Naive B cell (primary cell): ENCODE measurements around the gene ARHGAP18. TPM values are rescaled to one million over a fixed set of nuclear protein-coding genes. Genes with fewer than 3 reads are reported as not detected.
A peak's percentile ranks its signal among the peaks of the same experiment; 100 is the strongest.

Experiments used
- ATAC-seq, 2 donors: fragments of 150-1000 bp; cut with Tn5 transposase; 2 replicates each; pipeline ENCODE4 v1.10.0; 2021; ENCODE audit warnings: low read depth in 2 of 2, mild to moderate bottlenecking in 2 of 2, moderate library complexity in 2 of 2
- DNase-seq: peaks from one replicate; pipeline ENCODE4 v3.0.0; 2022
- H3K27ac Mint-ChIP-seq, 6 donors: one replicate each; pipeline ENCODE4 v1.8.0; 2020 to 2022; ENCODE audit warnings: mild to moderate bottlenecking in 6 of 6, mixed read lengths in 6 of 6, moderate library complexity in 5 of 6, inconsistent platforms in 2 of 6
- H3K27me3 Mint-ChIP-seq, 3 donors: one replicate each; pipeline ENCODE4 v1.8.0; 2021 to 2022; ENCODE audit warnings: mixed read lengths in 3 of 3, mild to moderate bottlenecking in 1 of 3
- H3K36me3 Mint-ChIP-seq, 2 donors: one replicate each; pipeline ENCODE4 v1.8.0; 2020 to 2022; ENCODE audit warnings: mixed read lengths in 2 of 2, inconsistent platforms in 1 of 2, mild to moderate bottlenecking in 1 of 2
- H3K4me1 Mint-ChIP-seq, 3 donors: one replicate each; pipeline ENCODE4 v1.8.0; 2020 to 2022; ENCODE audit warnings: mixed read lengths in 3 of 3, inconsistent platforms in 1 of 3, mild to moderate bottlenecking in 1 of 3, moderate library complexity in 1 of 3
- H3K4me3 Mint-ChIP-seq, 8 donors: one replicate each; pipeline ENCODE4 v1.8.0; 2020 to 2022; ENCODE audit warnings: mild to moderate bottlenecking in 8 of 8, mixed read lengths in 8 of 8, moderate library complexity in 8 of 8, inconsistent platforms in 2 of 8
- H3K9me3 Mint-ChIP-seq, 7 donors: one replicate each; pipeline ENCODE4 v1.8.0; 2020 to 2022; ENCODE audit warnings: mixed read lengths in 7 of 7, mild to moderate bottlenecking in 5 of 7, inconsistent platforms in 2 of 7, moderate library complexity in 1 of 7
- polyA plus RNA-seq, 6 donors: library from polyadenylated mRNA; unstranded; fragments of 300-500 nt; fragmentation: Illumina TruSeq; gene quantifications; one replicate each; pipeline ENCODE4 v1.2.3, GENCODE V29; 2021; ENCODE audit warnings: low read depth in 6 of 6

The ARHGAP18 gene, protein sequence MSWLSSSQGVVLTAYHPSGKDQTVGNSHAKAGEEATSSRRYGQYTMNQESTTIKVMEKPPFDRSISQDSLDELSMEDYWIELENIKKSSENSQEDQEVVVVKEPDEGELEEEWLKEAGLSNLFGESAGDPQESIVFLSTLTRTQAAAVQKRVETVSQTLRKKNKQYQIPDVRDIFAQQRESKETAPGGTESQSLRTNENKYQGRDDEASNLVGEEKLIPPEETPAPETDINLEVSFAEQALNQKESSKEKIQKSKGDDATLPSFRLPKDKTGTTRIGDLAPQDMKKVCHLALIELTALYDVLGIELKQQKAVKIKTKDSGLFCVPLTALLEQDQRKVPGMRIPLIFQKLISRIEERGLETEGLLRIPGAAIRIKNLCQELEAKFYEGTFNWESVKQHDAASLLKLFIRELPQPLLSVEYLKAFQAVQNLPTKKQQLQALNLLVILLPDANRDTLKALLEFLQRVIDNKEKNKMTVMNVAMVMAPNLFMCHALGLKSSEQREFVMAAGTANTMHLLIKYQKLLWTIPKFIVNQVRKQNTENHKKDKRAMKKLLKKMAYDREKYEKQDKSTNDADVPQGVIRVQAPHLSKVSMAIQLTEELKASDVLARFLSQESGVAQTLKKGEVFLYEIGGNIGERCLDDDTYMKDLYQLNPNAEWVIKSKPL
- 1 to 10 TPM in 5 of 6 donors, under 1 TPM in 1; 0.84 to 4.0 (median 3.0) TPM for polyA plus RNA-seq

DNA sequence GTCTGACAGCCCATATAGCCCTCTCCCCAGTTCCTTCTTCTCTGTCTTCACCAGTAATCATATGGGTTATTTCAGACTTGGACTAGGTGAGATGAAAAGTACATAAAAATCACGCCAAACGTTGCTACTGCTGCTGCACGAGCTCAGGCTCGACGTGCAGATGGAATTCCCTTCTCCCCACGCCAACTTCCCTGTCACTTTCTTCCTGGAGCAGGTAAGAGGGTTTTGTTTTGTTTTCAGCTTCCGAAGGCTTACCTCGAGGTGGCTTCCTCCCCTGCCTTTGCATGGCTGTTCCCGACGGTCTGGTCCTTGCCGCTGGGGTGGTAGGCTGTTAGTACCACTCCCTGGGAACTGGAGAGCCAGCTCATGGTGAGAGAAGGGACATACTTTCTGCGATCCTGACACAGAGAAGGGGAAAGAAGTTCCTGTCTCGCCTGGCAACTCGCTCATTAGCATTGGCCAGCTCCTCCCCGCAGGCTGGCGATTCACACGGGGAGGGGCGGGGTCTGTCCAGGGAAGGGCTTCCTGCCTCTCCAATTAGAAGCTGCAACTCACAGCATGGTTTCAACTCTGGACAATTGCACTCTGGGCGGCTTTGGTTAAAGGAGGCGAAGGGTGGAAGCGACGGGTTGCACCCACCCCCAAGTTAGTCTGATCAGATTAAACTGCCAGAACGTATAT is at the start of gene ARHGAP18:
TSS of gene ARHGAP18 (minus strand) at position 409 of the 681 bp plus-strand sequence. CDS start at position 368, 41 bp downstream.
- peak; percentile 68 for DNase-seq
- H3K27ac Mint-ChIP-seq = peak within 1 kb of the TSS; percentile 64 to 98 (median 87)
- ATAC-seq = peak; percentile 86 to 90
- peak within 1 kb of the TSS; percentile 96 to 99 (median 97) for H3K4me3 Mint-ChIP-seq
- peaks cover 29 to 37% (median 36%) of the 10 kb centered on the region in 3 donors for H3K4me1 Mint-ChIP-seq
- H3K36me3 Mint-ChIP-seq = no peaks in the 10 kb centered on the region
- no peaks in the 10 kb centered on the region for H3K9me3 Mint-ChIP-seq
- no peaks in the 10 kb centered on the region for H3K27me3 Mint-ChIP-seq

DNA sequence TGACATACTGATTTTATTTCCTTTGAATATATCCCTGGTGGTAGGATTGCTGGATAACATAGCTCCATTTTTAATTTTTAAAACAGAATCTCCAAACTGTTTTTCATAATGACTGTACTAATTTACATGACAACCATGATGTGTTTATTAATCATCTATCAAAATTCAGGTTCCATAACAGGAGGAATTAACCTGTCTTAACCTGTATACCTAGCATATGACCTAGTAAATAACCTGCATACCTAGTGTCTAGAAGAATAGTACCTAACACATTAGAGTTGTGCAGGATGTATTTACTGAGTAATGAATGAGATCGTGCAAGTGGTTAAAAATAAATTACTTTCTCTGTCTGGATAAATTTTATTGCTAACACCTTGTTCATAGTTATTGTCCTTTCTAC is 45.8 kb upstream of the ARHGAP18 start:
- Mint-ChIP-seq H3K9me3 (no peaks in the 10 kb centered on the region), H3K36me3 (no peaks in the 10 kb centered on the region), H3K27ac (no peak overlapping the region), H3K4me3 (no peak overlapping the region), H3K4me1 (peaks cover 5 to 10% (median 10%) of the 10 kb centered on the region in 3 donors), H3K27me3 (peaks cover 0 to 5% (median 5%) of the 10 kb centered on the region in 3 donors)
- no peak for DNase-seq
- ATAC-seq = no peak

DNA sequence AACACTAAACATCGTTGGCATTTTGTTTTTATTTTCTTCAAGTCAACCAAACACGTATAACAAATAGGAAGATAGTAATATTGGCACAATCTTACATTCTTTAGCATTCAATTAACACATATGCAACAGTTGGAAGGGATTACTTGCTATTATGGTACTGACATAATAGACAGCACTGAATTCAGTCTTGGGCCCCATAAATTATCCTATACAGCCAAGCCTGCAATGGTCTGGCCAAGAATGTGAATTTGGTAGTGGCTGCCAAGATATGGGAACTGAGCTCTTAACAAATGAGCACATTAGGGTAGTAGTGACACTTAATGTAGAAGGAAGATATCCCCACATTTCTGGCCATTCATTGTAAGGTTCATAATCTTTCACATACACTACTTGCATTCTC is 44.8 kb upstream of the ARHGAP18 start:
- no peaks in the 10 kb centered on the region for H3K36me3 Mint-ChIP-seq
- no peak for ATAC-seq

DNA sequence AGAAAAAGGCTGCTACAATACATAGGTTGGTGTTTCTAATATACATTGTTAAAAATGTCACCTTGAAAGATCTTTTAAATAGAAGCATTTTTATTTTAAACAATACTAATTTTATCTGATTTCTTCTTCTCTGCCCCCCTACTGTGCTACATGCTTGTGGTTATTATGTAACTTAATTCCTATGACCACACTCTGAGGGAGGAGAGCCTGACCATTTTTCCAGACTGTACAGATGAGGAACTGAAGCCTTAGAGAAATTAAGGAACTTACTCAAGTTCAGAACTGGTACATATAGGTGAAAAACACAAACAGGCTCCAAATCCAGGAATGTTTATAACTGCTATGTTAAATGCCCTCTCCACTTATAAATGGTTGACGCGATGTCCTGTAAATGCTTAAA is 43.4 kb upstream of the ARHGAP18 start:
- no peak for ATAC-seq
- H3K27me3 Mint-ChIP-seq = no peaks in the 10 kb centered on the region
- H3K4me1 Mint-ChIP-seq = peaks cover 25 to 33% (median 29%) of the 10 kb centered on the region in 3 donors

More for the DNA sequence above, 44.8 kb upstream of the ARHGAP18 start:
- Mint-ChIP-seq H3K27ac (no peak overlapping the region), H3K4me1 (peaks cover 11 to 19% (median 16%) of the 10 kb centered on the region in 3 donors), H3K4me3 (no peak overlapping the region), H3K9me3 (no peaks in the 10 kb centered on the region), H3K27me3 (no peaks in the 10 kb centered on the region)
- DNase-seq = no peak

DNA sequence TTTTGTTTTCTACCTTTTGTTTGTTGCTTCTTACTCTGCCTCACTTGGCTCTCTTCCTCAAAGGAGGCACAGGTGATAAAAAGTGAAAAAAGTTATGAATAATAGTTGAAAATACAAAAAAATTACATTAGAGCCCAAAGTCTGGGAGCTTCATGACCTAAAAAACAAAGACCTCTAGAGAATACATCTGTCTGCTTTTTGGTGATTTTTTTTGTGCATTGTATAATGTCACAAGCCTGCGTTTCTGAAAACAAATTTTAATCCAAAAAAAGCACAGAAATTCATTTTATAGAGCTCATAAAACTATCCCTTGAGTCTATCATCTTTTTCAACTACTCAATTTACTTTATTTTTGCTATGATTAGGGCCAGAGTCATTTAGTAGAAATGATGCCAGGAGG is 41.4 kb upstream of the ARHGAP18 start:
- Mint-ChIP-seq H3K9me3 (no peaks in the 10 kb centered on the region), H3K4me3 (peak overlapping the region in 3 of 8 donors; percentile 15 to 59 (median 35)), H3K27me3 (no peaks in the 10 kb centered on the region), H3K36me3 (no peaks in the 10 kb centered on the region), H3K27ac (peak overlapping the region in 4 of 6 donors; percentile 13 to 94 (median 44)), H3K4me1 (peaks cover 28 to 40% (median 31%) of the 10 kb centered on the region in 3 donors)
- ATAC-seq (no peak), DNase-seq (no peak)

More for the DNA sequence above, 43.4 kb upstream of the ARHGAP18 start:
- no peaks in the 10 kb centered on the region for H3K36me3 Mint-ChIP-seq
- no peak overlapping the region for H3K27ac Mint-ChIP-seq
- H3K4me3 Mint-ChIP-seq = no peak overlapping the region
- no peaks in the 10 kb centered on the region for H3K9me3 Mint-ChIP-seq
- DNase-seq = no peak

DNA sequence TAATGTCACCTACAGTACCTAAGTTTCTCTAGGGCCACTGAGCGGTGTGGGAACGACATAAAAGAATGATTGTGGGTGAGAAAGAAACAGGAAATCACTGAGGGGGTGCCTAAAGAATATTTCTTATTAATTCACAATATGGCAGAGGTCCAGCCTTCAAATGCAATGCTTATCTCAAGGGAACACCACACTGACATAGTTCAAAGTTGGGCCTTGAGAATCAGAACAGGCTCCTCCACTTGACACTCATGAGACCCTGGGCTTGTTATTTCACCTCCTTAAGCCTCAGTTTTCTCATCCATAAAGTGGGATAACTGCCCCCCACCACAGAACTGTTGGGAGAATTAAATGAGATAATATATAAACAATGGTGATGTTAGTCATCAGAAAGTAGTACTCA is 40.4 kb upstream of the ARHGAP18 start:
- Mint-ChIP-seq H3K9me3 (no peaks in the 10 kb centered on the region), H3K36me3 (no peaks in the 10 kb centered on the region), H3K4me1 (peaks cover 28 to 40% (median 31%) of the 10 kb centered on the region in 3 donors), H3K4me3 (peak overlapping the region; percentile 61 to 84 (median 72)), H3K27ac (peak overlapping the region in 4 of 6 donors; percentile 91 to 96 (median 95)), H3K27me3 (no peaks in the 10 kb centered on the region)
- no peak for ATAC-seq
- DNase-seq = no peak

DNA sequence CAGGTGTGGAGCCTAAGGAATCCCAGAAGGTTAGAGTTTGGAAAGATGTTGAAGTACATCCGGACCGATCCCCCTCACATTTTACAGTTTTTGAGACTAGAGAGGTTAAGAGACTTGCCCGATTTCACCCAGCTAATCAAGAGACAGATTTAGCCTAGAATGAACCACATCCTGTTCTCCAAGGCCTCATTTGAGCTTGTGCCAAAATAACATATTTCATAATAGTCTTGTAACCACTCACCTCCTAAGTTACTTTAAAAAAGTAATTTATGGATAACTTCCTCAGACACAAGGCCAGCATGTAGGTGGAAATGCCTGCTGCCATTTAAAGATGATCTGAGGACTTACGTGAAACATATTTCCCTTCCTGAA is 39.8 kb upstream of the ARHGAP18 start:
- H3K9me3 Mint-ChIP-seq = no peaks in the 10 kb centered on the region
- DNase-seq (no peak), ATAC-seq (peak in 1 of 2 donors; percentile 20)

DNA sequence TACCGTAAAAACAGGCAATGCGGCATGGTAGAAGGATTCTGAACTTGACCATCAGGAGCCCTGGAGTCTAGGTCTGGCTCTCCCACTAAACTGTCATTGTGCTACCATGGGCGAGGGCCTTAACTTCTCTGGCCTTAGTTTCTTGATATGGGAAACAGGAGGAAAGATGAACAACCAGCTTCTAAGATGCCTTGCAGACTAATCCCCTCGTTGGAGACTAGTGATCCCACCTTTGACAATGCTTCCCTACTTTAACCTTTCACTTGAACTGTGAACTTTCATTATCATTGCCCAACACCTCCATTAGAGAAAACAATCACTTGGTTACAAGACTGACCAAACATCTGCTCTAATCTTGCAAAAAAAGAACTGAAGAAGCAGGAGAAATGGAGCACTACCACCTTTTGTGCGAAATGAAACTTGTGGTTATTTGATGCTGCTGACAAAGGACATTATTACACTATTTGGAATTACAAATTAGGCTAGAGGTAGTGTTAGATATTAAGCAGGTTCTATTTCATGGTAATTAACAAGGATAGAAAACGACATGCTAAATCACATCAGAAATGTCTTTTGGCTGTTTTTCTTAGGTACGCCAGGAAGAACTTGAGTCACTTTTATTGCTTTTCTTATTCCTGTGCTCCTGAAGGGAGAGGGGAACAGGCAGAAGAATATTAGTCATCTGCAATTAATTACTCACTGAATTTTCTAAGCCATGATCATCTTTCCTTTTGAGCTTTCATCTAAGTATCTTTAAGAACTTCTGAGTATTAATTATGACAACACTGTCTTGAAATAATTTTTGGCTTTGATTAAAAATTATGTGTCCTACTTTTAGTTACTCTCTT is 39.1 kb upstream of the ARHGAP18 start:
- DNase-seq = no peak
- H3K27me3 Mint-ChIP-seq = no peaks in the 10 kb centered on the region
- peak overlapping the region; percentile 52 to 96 (median 94) for H3K27ac Mint-ChIP-seq
- H3K9me3 Mint-ChIP-seq = no peaks in the 10 kb centered on the region
- peaks cover 36 to 46% (median 38%) of the 10 kb centered on the region in 3 donors for H3K4me1 Mint-ChIP-seq
- peak overlapping the region; percentile 65 to 89 (median 79) for H3K4me3 Mint-ChIP-seq
- ATAC-seq = no peak
- H3K36me3 Mint-ChIP-seq = no peaks in the 10 kb centered on the region

More for the DNA sequence above, 39.8 kb upstream of the ARHGAP18 start:
- Mint-ChIP-seq H3K4me3 (peak overlapping the region; percentile 61 to 84 (median 72)), H3K27me3 (no peaks in the 10 kb centered on the region), H3K4me1 (peaks cover 30 to 40% (median 33%) of the 10 kb centered on the region in 3 donors), H3K36me3 (no peaks in the 10 kb centered on the region), H3K27ac (peak overlapping the region; percentile 52 to 96 (median 94))

DNA sequence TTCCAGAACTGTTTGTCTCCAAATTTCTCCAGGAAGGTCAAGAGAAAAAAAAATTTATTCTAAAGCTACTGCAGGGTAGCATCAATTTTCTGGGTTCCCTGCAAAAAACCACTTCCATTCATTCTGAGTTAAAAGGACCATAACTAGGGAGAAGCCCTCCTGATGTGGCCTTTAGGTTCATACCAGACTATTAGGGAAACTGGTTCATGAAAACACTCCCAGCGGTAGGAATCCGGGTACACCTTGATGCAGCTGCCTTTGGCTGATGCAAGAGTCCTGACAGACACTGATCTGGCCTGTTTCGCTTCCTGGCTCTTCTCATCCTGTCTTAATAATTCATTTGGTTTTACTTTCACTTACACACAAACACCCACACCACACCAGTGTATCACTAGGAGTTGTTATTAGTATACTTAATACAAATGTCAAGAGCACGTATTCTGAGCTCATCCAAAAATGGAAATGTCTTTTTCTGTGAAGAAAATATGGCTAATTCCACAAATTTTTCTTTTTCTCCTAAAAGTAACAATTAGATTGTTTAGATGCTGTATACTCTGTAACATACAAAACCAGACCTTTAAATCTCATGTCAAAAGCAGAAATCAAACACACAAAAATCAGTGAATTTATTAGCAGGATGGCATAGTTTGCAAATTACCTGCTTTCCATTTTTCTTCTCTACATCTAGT is 38.4 kb upstream of the ARHGAP18 start:
- DNase-seq (peak; percentile 52), ATAC-seq (peak; percentile 93 to 96)
- Mint-ChIP-seq H3K4me1 (peaks cover 38 to 51% (median 41%) of the 10 kb centered on the region in 3 donors), H3K27me3 (no peaks in the 10 kb centered on the region), H3K4me3 (peak overlapping the region; percentile 6 to 89 (median 79)), H3K27ac (peak overlapping the region; percentile 52 to 96 (median 92)), H3K9me3 (no peaks in the 10 kb centered on the region), H3K36me3 (no peaks in the 10 kb centered on the region)

DNA sequence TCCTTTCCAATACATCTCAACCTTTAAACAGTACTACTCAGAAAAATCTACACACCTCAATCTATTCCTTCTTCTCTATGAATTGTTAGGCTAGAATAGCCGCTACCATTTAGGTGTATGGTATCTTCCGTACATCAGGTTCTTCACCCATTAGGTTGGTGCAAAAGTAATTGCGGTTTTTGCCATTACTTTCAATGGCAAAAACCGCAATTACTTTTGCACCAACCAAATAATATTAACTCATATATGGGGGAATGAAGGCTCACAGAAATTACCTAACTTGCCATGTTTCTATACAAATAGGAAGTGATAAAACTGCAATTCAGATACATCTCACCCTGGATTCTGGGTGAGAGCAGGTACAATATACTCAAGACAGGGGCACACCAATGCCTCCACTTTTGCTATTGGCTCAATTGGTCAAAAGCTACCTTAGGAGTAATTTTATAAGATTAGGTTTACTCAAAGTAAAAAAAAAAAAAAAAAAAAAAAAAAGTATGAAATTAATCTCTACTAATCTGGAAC is 37.7 kb upstream of the ARHGAP18 start:
- peaks cover 38 to 51% (median 41%) of the 10 kb centered on the region in 3 donors for H3K4me1 Mint-ChIP-seq

DNA sequence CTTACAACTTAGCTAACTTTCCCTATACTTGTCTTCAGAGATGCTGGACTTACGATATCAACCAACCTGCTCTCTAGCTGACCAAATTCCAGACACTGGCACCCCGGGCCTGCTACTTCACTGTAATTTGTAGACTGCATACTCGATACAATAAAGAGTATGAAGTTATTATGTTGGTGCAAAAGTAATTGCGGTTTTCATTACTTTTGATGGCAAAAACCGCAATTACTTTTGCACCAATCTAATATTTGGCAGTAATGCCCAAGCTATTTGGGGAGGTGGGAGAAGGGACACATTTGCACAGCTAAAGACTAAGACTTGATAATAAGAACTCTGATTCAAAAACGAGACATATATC is 34.9 kb upstream of the ARHGAP18 start:
- ATAC-seq (no peak), DNase-seq (no peak)
- H3K4me3 Mint-ChIP-seq = peak overlapping the region in 2 of 8 donors; percentile 17 to 51
- no peaks in the 10 kb centered on the region for H3K36me3 Mint-ChIP-seq
- H3K27me3 Mint-ChIP-seq = no peaks in the 10 kb centered on the region
- H3K9me3 Mint-ChIP-seq = no peaks in the 10 kb centered on the region
- H3K4me1 Mint-ChIP-seq = peaks cover 26 to 33% (median 28%) of the 10 kb centered on the region in 3 donors
- peak overlapping the region in 2 of 6 donors; percentile 22 to 48 for H3K27ac Mint-ChIP-seq

More for the DNA sequence above, 37.7 kb upstream of the ARHGAP18 start:
- no peaks in the 10 kb centered on the region for H3K27me3 Mint-ChIP-seq
- no peaks in the 10 kb centered on the region for H3K9me3 Mint-ChIP-seq
- DNase-seq (no peak), ATAC-seq (no peak)
- peak overlapping the region in 3 of 6 donors; percentile 91 to 96 (median 94) for H3K27ac Mint-ChIP-seq
- H3K4me3 Mint-ChIP-seq = peak overlapping the region in 5 of 8 donors; percentile 72 to 89 (median 83)
- H3K36me3 Mint-ChIP-seq = no peaks in the 10 kb centered on the region
